NCI-H345 treated with DMSO at 0.1 percent for 48 hours (cell line): Measurements from ENCODE around the gene TCOF1.

Experiments used
- DNase-seq: peaks from one replicate; lab custom pipeline; 2025; ENCODE audit not compliant: unreplicated experiment; lab: John Stamatoyannopoulos, UW

The TCOF1 gene

DNA sequence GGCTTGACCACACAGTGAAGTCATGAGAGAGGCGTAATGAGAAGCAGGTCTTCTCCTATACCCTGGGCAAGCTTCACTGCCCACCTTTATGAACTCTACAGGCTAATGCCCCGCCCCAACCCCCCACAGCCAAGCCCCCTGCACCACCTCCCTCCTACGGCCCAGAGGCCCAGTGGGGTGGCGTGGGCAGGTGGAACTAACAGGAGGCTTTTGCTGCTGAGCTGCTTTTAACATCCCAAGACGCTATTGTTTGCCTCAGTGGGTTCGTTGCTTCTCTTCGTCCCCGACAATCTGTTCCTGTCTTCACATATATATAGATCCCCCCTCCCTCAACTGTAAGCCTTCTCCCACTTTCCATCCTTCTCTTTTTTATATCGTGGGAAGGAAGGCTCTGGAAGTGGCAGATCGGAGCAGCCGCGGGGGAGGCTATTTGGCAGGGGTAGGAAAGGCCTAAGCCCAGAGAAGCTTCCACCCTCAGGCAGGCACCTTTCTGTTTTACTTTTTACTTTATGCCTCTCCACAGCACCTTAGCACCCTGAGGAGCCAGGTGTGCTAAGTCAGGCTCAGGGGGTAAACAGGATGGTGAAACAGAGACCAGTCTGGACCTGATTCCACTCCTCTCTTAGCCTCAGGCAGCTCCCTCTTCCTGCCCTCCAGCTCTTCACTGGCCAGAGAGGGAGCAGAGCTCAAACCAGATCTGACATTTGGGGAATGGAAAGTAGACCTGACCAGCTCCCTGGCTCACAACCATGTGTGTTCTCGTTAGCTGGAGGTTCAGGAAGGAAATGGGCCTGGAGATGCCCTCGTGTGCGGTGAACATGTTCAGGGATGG lies 28.7 kb downstream of the TCOF1 start:
- DNase-seq: no peak

GRCh38 chr5:150389531-150390266 lies 32.2 kb downstream of the TCOF1 start:
- no peak for DNase-seq

DNA sequence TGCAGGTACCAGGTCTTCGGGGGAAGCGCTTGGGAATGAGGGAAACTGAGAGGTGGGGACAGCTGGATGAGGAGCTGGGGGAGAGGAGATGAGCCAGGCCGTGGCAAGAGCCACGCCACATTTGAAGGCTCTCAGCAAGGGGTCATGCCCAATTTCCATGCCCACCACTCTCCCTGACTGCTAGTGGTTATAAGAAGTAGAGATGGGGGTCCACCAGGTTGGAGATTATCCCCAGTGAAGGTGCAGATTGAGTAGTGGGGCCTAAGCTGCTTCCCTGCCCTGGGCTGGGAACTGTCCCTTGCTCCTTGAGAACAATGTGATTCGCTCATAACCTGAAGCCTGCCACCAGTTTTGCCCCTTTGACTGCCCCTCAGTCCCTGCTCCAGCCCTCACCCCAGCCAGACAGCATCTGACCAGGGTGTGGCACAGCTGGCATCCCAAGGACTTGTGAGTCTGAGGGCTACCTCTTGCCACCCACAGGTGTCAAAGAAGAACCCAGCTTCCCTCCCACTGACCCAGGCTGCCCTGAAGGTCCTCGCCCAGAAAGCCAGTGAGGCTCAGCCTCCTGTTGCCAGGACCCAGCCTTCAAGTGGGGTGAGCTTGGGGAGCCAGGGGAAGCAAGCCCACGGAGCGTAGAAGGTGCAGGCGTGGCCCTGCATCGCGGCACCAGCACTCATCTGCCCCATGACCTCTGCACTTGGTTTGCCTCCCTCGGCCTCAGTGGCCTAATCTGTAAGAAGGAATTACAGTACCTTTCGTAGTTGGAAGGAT lies 33.8 kb downstream of the TCOF1 start:
- DNase-seq: no peak

- DNase-seq: no peak
Observed at GRCh38 chr5:150391986-150392385, 34.5 kb downstream of the TCOF1 start.

DNA sequence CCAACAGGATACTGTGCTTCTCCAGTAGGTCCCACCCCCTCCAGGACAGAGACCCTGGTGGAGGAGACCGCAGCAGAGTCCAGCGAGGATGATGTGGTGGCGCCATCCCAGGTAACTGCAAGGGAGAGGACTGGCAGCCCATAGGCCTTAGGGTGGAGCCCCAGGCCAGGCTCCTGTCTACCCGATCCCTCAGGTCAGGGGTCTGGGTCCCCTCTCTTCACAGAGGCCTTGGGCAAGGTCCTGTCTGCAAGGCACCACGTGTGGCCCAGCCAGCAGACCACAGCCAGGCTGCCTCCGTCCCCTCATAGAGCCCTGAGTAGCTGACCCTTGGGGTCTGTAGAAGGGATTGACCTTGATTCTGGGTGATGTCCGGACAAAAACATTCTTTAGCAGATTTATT lies 35.2 kb downstream of the TCOF1 start:
- no peak for DNase-seq

DNA sequence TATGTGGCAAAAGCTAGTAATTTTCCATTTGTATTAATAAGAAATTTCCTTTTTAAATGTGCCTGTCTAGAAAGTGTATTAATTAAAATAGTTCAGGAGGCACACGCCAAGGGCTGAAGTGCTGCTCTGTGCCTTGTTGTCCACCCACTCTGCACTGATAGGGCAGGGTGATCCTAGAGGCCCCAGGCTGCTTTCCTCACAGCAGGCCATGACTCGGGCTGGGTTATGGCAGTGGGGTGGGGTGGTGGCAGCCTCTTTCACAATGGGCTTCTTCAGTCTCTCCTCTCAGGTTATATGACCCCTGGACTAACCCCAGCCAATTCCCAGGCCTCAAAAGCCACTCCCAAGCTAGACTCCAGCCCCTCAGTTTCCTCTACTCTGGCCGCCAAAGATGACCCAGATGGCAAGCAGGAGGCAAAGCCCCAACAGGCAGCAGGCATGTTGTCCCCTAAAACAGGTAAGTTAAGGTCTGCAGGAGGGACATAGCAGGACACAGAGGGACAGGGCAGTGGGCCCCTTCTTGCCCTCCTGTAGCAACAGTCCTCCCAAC lies 35.7 kb downstream of the TCOF1 start:
- DNase-seq: no peak

DNA sequence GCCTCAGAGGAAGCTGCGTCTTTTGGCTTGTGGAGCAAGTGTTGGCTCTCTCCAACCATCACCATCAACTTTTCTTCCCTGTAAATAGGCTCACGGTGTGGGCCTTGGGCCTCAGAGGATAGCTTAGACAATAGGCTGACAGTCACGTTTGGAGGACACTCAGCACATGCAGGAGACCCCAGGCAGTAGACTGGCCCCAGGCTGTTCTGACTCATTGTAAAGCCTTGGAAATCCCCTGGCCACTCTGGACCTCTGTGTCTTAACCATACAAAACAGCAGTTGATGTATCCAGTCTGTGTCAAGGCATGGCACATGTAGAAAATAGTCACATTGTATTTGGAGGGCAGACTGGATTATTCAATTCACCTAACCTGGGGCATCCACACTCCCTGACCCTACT lies 36.6 kb downstream of the TCOF1 start:
- no peak for DNase-seq

DNA sequence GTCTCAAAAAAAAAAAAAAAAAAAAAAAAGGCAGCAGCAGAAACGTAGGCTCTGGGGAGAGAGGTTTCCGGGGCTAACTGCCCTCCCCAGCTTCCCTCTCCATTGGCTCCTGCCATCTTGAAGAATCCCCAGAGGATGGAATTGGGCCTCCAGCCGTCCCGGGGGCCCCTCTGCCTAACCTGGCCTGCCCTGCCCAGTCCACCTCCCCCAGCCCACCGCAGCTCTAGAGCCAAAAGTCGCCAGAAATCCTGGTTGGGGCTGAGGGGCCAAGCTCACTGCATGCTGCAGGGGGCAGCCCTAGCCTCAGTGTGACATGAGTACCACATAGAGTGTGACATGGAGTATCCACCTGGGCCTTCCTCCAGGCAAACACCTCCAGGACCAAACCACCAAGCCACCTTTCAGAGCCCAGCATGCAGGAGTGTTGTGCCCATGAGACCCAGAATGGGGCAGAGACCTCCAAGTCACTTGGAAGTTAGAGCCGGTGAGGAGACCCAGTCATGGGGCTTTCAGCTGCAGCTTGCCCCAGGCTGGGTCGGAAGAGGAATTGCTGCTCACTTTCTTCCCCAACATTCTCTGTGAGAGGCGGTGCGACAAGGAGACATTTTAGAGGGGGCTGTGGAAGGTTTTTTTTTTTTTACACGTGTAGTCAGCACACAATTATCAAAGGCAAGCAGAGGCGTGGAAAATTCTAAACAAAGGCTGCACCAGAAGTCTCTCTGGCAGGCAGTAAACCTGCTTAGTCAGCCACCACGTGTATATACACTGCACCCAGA lies 37.6 kb downstream of the TCOF1 start:
- no peak for DNase-seq

DNA sequence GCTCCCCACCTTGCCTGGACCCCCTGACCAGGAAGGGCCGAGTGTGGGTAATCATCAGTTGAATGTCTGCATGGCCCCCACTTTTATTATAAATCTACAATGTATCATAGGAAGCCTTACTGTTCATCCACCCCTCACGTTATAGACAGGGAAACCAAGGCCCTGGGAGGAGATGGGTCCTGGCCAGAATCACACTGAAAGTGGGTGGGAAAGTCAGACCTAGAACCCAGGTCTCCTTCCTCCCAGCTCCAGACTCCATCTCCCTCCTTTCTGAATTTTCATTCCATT lies 38.1 kb downstream of the TCOF1 start:
- no peak for DNase-seq

DNA sequence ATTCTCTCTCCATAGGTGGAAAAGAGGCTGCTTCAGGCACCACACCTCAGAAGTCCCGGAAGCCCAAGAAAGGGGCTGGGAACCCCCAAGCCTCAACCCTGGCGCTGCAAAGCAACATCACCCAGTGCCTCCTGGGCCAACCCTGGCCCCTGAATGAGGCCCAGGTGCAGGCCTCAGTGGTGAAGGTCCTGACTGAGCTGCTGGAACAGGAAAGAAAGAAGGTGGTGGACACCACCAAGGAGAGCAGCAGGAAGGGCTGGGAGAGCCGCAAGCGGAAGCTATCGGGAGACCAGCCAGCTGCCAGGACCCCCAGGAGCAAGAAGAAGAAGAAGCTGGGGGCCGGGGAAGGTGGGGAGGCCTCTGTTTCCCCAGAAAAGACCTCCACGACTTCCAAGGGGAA lies 38.8 kb downstream of the TCOF1 start:
- no peak for DNase-seq

DNA sequence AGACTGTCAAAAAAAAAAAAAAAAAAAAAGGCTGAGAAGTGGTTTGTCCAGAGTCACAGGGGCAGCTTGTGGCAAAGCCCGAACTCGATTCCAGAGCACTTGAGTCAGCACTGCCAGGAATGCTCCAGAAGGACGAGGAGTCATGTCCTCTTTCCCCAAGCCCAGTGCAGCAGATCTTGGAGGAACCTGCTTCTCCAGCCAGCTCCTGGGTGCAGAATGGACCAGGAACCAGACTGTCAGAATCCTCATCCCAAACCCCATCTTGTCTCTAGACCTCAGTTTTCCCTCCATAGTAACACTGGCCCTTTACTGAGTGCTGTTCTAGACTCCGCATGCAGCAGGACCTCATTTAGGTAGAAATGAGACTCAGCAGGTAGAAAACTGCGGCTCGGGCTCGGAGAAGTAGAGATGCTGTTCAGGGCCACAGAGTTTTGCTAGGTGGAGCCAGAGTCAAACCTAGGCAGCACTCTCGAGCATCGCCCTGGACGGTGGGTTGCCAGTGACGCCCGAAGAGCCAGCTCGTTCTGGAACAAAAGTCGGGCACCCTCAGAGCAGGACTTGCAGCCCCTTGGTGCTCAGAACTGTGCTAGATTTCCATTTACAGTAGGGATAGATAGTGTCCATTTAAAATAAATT lies 39.8 kb downstream of the TCOF1 start:
- no peak for DNase-seq

DNA sequence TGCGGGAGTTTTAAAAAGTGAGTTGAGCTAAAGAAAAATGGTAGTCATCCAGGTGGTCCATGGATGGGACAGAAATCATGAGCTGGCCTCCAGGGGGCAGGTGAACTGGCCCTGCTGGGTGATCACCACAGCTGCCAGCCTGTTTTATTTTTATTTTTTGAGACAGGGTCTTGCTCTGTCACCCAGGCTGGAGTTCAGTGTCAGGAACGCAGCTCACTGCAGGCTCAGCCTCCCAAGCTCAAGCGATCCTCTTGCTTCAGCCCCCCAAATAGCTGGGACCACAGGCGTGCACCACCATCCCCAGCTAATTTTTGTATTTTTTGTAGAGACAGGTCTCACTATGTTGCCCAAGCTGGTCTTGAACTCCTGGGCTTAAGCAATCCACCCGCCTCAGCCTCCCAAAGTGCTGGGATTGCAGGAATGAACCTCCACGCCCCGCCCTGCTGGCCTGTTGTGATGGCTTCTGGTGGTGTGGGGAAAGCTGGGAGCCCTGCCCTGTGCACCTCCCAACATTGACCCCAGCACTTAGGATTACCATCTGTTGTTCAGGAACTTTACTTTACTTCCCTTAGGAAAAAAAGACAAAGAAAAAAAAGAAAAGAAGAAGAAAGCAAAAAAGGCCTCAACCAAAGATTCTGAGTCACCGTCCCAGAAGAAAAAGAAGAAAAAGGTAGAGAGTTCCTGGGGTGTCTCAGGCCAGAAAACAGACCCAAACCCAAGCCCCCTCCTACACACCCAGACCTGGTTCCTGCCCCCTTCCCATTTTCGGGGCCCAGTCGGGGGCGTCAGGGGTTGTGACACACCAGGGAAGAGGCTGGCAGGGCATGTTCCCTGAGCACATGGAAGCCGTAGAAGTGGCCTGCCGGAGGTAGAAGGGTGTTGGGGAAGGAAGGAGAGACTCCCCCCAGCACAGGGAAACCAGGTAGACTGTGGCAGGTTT lies 40.6 kb downstream of the TCOF1 start:
- DNase-seq: no peak

DNA sequence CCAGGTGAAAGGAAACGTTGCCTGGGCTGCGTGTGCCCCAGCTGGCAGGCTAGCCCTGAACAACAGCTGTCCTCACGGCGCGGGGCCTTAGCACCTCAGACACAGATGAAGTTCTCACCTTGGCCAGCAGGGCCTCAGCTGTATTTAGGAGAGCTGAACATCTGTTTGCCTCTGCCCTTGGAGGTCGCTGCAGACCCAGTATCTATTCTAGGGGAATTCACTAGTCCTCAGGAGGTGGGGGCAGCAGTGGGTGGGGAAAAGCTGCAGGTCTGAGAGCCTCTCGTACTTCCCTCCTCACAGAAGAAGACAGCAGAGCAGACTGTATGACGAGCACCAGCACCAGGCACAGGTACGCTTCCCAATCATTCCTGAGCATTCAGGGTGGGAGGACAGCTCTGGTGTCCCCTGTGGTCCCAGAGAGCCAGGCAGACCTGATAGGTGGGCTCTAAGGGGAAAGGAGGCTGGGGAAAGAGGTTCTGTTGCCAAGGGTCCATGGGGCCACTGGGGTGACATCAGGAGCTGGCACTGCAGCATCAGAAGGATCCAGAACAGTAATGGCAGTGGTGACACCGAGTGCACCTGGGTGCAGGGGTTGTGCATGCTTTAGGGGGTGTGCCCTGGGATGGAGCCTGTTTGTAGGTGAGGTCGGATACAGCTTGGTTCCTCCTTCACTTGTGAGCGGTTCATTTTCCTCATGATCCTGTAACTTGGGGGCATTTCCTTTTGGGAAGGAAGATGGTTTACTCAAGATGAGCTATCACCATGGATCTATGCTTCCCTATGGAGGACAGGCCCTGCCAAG lies 41.4 kb downstream of the TCOF1 start:
- DNase-seq: no peak

GRCh38 chr5:150399524-150400211 lies 42.2 kb downstream of the TCOF1 start:
- no peak for DNase-seq

DNA sequence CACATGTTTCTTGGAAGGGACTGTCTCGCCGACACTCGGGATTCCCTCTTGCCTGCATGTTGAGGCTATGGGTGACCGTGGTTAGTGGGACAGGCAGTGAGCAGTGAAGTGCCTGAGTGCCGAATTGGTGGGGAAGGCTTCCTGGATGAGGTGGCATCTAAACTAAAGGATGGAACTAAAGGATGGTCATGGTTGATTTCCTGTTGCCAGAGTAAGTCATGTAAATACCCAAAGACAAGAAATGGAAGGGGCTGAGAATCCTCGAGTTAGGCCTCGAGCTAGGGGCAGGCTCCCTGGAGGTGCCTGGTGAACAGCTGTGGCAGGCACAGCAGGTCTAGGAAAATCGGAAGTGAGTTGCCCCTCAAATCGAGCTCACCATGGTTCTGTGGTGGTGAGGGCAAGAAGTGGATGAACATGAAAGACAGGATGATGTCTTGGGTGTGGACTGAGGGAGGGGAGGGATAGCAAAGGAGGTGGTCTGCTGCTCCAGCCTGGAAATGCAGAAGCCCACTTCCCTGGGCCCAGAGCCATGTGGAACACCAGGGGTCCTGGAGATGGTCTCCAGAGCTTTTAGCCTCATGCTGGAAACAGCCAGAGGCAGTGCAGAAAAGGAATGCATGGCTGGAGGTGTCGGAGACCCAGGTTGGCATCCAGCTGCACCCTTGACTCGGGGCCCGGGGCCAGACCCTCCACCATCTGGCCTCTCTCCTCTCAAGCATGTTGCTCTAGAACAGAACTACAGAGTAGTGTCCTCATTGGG lies 43.0 kb downstream of the TCOF1 start:
- DNase-seq: no peak

GRCh38 chr5:150401076-150401375 lies 43.5 kb downstream of the TCOF1 start:
- no peak for DNase-seq
